SU-DHL-6 (cell line): ENCODE measurements around the gene RAC2.

Source experiments
- EZH2phosphoT487 ChIP-seq: fragments of 200-600 bp; sonication (generic), shearing (Covaris generic); conservative IDR thresholded peaks from 2 replicates; pipeline ENCODE4 v1.6.1; 2018; ENCODE audit warnings: mild to moderate bottlenecking, antibody characterized with exemption, low read length, moderate library complexity, mixed read lengths
- TF ChIP-seq, protein P1 (sequence below): fragments of 200-600 bp; sonication (generic); IDR thresholded peaks from one replicate; pipeline ENCODE4 v1.5.1; 2017; ENCODE audit warnings: antibody characterized with exemption, mild to moderate bottlenecking, low read length, moderate library complexity; ENCODE audit not compliant: insufficient read depth, poor library complexity, severe bottlenecking

DNA sequence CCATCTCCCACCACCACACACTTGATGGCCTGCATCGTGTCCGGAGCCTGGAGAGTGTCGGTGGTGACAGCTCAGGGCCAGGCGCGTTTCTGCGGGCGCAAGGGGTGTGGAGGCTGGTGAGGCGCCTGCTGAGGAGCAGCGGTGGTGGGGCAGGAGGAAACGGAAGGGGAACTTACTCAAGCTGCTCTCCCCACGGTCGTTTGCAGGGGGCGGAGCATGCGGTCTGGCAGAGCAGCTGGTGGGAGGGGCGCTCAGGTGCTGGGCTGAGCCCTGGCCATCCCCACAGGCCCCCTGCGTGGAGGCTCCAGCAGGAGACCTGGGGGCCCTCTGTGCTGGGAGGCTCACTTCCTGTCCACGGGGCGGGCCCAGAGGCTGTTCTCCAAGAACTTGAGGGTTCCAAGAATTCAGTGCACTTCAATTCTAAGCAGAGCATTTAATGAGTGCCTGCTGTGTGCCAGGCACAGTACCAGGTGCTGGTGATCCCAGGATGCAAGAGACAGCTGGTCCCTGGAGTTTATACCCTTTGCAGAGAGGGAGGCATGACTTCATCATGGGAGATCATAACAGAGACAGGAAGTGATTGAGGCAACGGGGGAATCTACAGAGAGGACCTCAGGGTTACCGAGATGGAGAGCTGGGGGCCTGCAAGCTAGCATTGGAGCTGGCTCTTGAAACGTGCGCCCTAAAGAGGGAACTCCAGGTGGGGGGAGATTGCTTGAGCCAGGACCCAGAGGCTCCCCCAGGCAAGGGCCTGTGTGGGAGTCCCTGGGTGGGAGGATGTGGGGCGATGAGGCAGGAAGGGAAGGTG, at the start of gene RAC2:
- TF ChIP-seq, protein P1, sequence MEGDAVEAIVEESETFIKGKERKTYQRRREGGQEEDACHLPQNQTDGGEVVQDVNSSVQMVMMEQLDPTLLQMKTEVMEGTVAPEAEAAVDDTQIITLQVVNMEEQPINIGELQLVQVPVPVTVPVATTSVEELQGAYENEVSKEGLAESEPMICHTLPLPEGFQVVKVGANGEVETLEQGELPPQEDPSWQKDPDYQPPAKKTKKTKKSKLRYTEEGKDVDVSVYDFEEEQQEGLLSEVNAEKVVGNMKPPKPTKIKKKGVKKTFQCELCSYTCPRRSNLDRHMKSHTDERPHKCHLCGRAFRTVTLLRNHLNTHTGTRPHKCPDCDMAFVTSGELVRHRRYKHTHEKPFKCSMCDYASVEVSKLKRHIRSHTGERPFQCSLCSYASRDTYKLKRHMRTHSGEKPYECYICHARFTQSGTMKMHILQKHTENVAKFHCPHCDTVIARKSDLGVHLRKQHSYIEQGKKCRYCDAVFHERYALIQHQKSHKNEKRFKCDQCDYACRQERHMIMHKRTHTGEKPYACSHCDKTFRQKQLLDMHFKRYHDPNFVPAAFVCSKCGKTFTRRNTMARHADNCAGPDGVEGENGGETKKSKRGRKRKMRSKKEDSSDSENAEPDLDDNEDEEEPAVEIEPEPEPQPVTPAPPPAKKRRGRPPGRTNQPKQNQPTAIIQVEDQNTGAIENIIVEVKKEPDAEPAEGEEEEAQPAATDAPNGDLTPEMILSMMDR = no peak
- TF ChIP-seq EZH2phosphoT487 = no peak
